GM12878 (cell line): ENCODE results near the gene HAUS6. TPM values are rescaled to one million over a fixed set of nuclear protein-coding genes. Genes with fewer than 3 reads are reported as not detected.
"Not testable (repeated sequence)": the region's sequence is repeated elsewhere in the genome, so short reads cannot be mapped to it uniquely, and the experiment has no call there.

ENCODE experiments used
- ATAC-seq: fragments of 200-7000 bp; cut with Tn5 transposase; 3 replicates; pipeline ENCODE4 v1.9.1; 2020; ENCODE audit warnings: mild to moderate bottlenecking, moderate library complexity
- BruUV-seq: library from RNA; stranded (reverse); fragments of 400-500 nt; replicated peaks from 2 replicates; lab custom pipeline; 2021; lab: Mats Ljungman, UMichigan
- CTCF ChIA-PET: fragments of 300-600 bp; sonication (Branson Sonifier 250); formaldehyde crosslinking; extraction: SDS; loops from one replicate; lab custom pipeline; 2021; ENCODE audit warnings: inconsistent platforms; lab: Yijun Ruan, JAX
- POLR2A ChIA-PET: fragments of 350-600 bp; formaldehyde crosslinking; extraction: SDS; loops from one replicate; lab custom pipeline; 2021; ENCODE audit warnings: inconsistent platforms; lab: Charles Lee
- RAD21 ChIA-PET: fragments of 300-600 bp; sonication (Branson Sonifier 250); formaldehyde crosslinking; loops from one replicate; lab custom pipeline; 2023; ENCODE audit warnings: antibody characterized with exemption; ENCODE audit not compliant: unreplicated experiment; lab: Charles Lee
- SMC1A ChIA-PET: fragments of 300-600 bp; sonication (Branson Sonifier 250); formaldehyde crosslinking; loops from one replicate; lab custom pipeline; 2023; ENCODE audit not compliant: unreplicated experiment, uncharacterized antibody; lab: Charles Lee
- DNase-seq: peaks from one replicate; pipeline ENCODE4 v3.0.0-alpha.2; 2011; ENCODE audit warnings: low read depth, low spot score
- FAIRE-seq: peaks from 3 replicates; lab custom pipeline; 2011; peaks lifted over from hg19 to GRCh38; lab: Jason Lieb, UNC
- H2AFZ ChIP-seq: 2 replicates; pipeline ENCODE4 v1.6.0; 2011; ENCODE audit warnings: low read depth, low read length, control low read depth; ENCODE audit not compliant: control insufficient read depth
- H3K27ac ChIP-seq: 2 replicates; pipeline ENCODE4 v1.5.1; 2011; ENCODE audit warnings: control low read depth; ENCODE audit not compliant: control insufficient read depth, insufficient read depth
- H3K27me3 ChIP-seq, 2 experiments: replicated peaks in 1 of 2; 2 replicates each; pipeline versions ENCODE4 v1.6.0 to v1.6.1; 2011; ENCODE audit warnings: low read length in 1 of 2; ENCODE audit not compliant: control insufficient read depth in 2 of 2, insufficient read depth in 2 of 2
- H3K36me3 ChIP-seq, 2 experiments: 2 replicates each; pipeline ENCODE4 v1.5.1; 2011; ENCODE audit warnings: low read length in 1 of 2; ENCODE audit not compliant: control insufficient read depth in 2 of 2, insufficient read depth in 2 of 2
- H3K4me1 ChIP-seq: 2 replicates; pipeline ENCODE4 v1.6.1; 2011; ENCODE audit warnings: mild to moderate bottlenecking, low read length, moderate library complexity, mixed read lengths; ENCODE audit not compliant: control insufficient read depth, insufficient read depth
- H3K4me2 ChIP-seq: 2 replicates; pipeline ENCODE4 v1.6.0; 2011; ENCODE audit warnings: control low read depth; ENCODE audit not compliant: control insufficient read depth, insufficient read depth
- H3K4me3 ChIP-seq: fragments of 200-600 bp; sonication (generic); 2 replicates; pipeline ENCODE4 v1.5.1; 2016
- H3K79me2 ChIP-seq: 2 replicates; pipeline ENCODE4 v1.6.0; 2011; ENCODE audit warnings: low read length; ENCODE audit not compliant: control insufficient read depth, insufficient read depth
- H3K9ac ChIP-seq: 2 replicates; pipeline ENCODE4 v1.8.0; 2011; ENCODE audit warnings: low read length, control low read depth, mixed read lengths; ENCODE audit not compliant: control insufficient read depth, insufficient read depth
- H3K9me3 ChIP-seq: replicated peaks from 3 replicates; pipeline ENCODE4 v1.5.1; 2011; ENCODE audit warnings: mild to moderate bottlenecking, low read length; ENCODE audit not compliant: control insufficient read depth, insufficient read depth
- H4K20me1 ChIP-seq: 2 replicates; pipeline ENCODE4 v1.6.0; 2011; ENCODE audit not compliant: control insufficient read depth, insufficient read depth
- BCL11A ChIP-seq: IDR thresholded peaks from 2 replicates; pipeline ENCODE4 v1.6.1; 2011; ENCODE audit warnings: low read depth, low read length
- CTCF ChIP-seq, 3 experiments: IDR thresholded peaks in 2 of 3; conservative IDR thresholded peaks in 1 of 3; 2 replicates each; pipeline ENCODE4 v1.5.1; 2011; ENCODE audit warnings: low read depth in 3 of 3, low read length in 3 of 3, mild to moderate bottlenecking in 3 of 3, control low read depth in 2 of 3, moderate library complexity in 2 of 3, inconsistent platforms in 1 of 3, mixed read lengths in 1 of 3; ENCODE audit not compliant: control insufficient read depth in 2 of 3, insufficient read depth in 1 of 3; ENCODE audit errors: extremely low read depth in 1 of 3
- HDGF ChIP-seq: fragments of 450-650 bp; IDR thresholded peaks from 2 replicates; pipeline ENCODE4 v1.6.1; 2016; ENCODE audit warnings: antibody characterized with exemption
- PBX3 ChIP-seq: IDR thresholded peaks from 2 replicates; pipeline ENCODE4 v1.6.1; 2011; ENCODE audit warnings: mild to moderate bottlenecking, low read depth, low read length, moderate library complexity; ENCODE audit not compliant: insufficient replicate concordance
- USF2 ChIP-seq: IDR thresholded peaks from 2 replicates; pipeline ENCODE4 v1.6.1; 2011; ENCODE audit warnings: low read depth, low read length, improper control_type of control experiment, borderline replicate concordance
- WGBS: methylation state at CpG from one replicate; pipeline ENCODE4 v1.1.6; 2016; ENCODE audit warnings: low lambda C conversion rate; ENCODE audit not compliant: insufficient replicate concordance, insufficient coverage; ENCODE audit errors: missing lambda C conversion rate; 5-methylcytosine and 5-hydroxymethylcytosine counted together
- in situ Hi-C: fragments of 300-500 bp; cut with MboI; formaldehyde crosslinking; loops from 9 replicates; pipeline ENCODE4 v1.14.3; 2018; ENCODE audit warnings: mixed read lengths
- intact Hi-C: fragments of 100-400 bp; cut with micrococcal nuclease; formaldehyde crosslinking; loops from one replicate; pipeline ENCODE4 v1.14.2; 2022; ENCODE audit not compliant: unreplicated experiment
- polyA plus RNA-seq, 11 experiments: library from polyadenylated mRNA; depleted of rRNA in 4 of 11; unstranded in 6 of 11; stranded (reverse) in 5 of 11; fragments of >200 nt; fragmentation: Nextera tagmentation in 4 of 11; fragmentation: Illumina TruSeq in 1 of 11; extraction: Ambion mirVana in 4 of 11; extraction: Trizol in 1 of 11; gene quantifications; 1 replicate in 1 of 11; 2 replicates in 10 of 11; pipeline versions ENCODE4 v1.2.1 to v1.2.3, GENCODE V29; 2011 to 2016; ENCODE audit warnings: inconsistent platforms in 2 of 11, missing spikeins in 2 of 11, low read depth in 1 of 11
- total RNA-seq, 4 experiments: library from RNA; depleted of rRNA in 3 of 4; stranded (reverse); fragments of >200 nt in 3 of 4; fragmentation: Illumina TruSeq in 1 of 4; extraction: Trizol in 1 of 4; gene quantifications; 2 replicates each; pipeline versions ENCODE4 v1.2.1 to v1.2.3, GENCODE V29; 2013 to 2021

HAUS6 gene
- total and polyA plus RNA-seq, 10 of the 15 experiments (the other 5 are each of a cell fraction or from before 2014, with no cell fraction given) = 7.1 to 26.8 (median 16.0) TPM

GRCh38 chr9:19113964-19114679 lies 11.4 kb upstream of the HAUS6 start (continued):
- TF ChIP-seq CTCF (IDR thresholded peaks at IDR 0.05 in 2 of 3, conservative IDR thresholded peaks at IDR 0.05 in 1 of 3; ENCODE audit: control insufficient read depth in 2 of 3, extremely low read depth in 1 of 3, insufficient read depth in 1 of 3, low read depth in 3 of 3, low read length in 3 of 3) (no peak), BCL11A (no peak), PBX3 (no peak), HDGF (no peak), USF2 (no peak)
- TF ChIP-seq, all 136 proteins: peak for 0

GRCh38 chr9:19113064-19113611 lies 10.4 kb upstream of the HAUS6 start:
- ChIA-PET CTCF (interaction anchor here (0.6 to 1.0 kb wide), 5 partner anchors 57 to 351 kb away, joined by 3 to 4 read pairs (median 3); no protein-coding TSS in a partner anchor), POLR2A (interaction anchor here (0.7 to 1.8 kb wide), 3 partner anchors 11 to 138 kb away, joined by 3 to 4 read pairs (median 4); no protein-coding TSS in a partner anchor), SMC1A (interaction anchor here (0.6 to 1.7 kb wide), 5 partner anchors 11 to 211 kb away, joined by 3 to 6 read pairs (median 3); no protein-coding TSS in a partner anchor)
- H3K4me3 ChIP-seq, H3K4me2 ChIP-seq, H4K20me1 ChIP-seq, in situ Hi-C loops, ATAC-seq, H3K9ac ChIP-seq, RAD21 ChIA-PET, BruUV-seq, H3K9me3 ChIP-seq, H3K4me1 ChIP-seq, H3K27ac ChIP-seq, H2AFZ ChIP-seq, H3K27me3 ChIP-seq, FAIRE-seq, intact Hi-C loops, H3K79me2 ChIP-seq, DNase-seq: not testable (repeated sequence)
- 93% methylated on average over 7 of the region's 7 CpGs for WGBS
- peaks cover 5 to 15% of the 10 kb centered on the region in 2 experiments for H3K36me3 ChIP-seq
